WTC11 (cell line): ENCODE results near the gene DOCK8.

ENCODE experiments used
- CTCF ChIP-seq: fragments of 200-600 bp; IDR thresholded peaks from 2 replicates; pipeline ENCODE4 v1.8.0; 2022; ENCODE audit warnings: antibody characterized with exemption
- EMX1 ChIP-seq: fragments of 250-450 bp; sonication (Bioruptor Pico); IDR thresholded peaks from 2 replicates; pipeline ENCODE4 v1.8.0; 2021; ENCODE audit warnings: mild to moderate bottlenecking
- ETV6 ChIP-seq: sonication (generic); formaldehyde crosslinking; IDR thresholded peaks from 2 replicates; pipeline ENCODE4 v1.8.1; 2022; ENCODE audit warnings: mild to moderate bottlenecking, missing genetic modification reagents
- FOXJ3 ChIP-seq: sonication (generic); formaldehyde crosslinking; IDR thresholded peaks from 2 replicates; pipeline ENCODE4 v1.9.0; 2021; ENCODE audit warnings: missing genetic modification reagents, mild to moderate bottlenecking, borderline replicate concordance
- FOXP4 ChIP-seq: sonication (generic); formaldehyde crosslinking; IDR thresholded peaks from 2 replicates; pipeline ENCODE4 v1.8.0; 2022; ENCODE audit warnings: mild to moderate bottlenecking, missing genetic modification reagents
- MXD4 ChIP-seq: fragments of 250-450 bp; sonication (Bioruptor Pico); IDR thresholded peaks from 2 replicates; pipeline ENCODE4 v1.8.0; 2021; ENCODE audit warnings: mild to moderate bottlenecking, moderate library complexity, borderline replicate concordance
- NR1H2 ChIP-seq: sonication (generic); formaldehyde crosslinking; IDR thresholded peaks from 2 replicates; pipeline ENCODE4 v1.9.0; 2021; ENCODE audit warnings: mild to moderate bottlenecking, moderate library complexity, missing genetic modification reagents
- STAT6 ChIP-seq: sonication (generic); formaldehyde crosslinking; conservative IDR thresholded peaks from 2 replicates; pipeline ENCODE4 v1.8.1; 2023; ENCODE audit warnings: mild to moderate bottlenecking, low read depth, missing genetic modification reagents, moderate library complexity
- TEAD4 ChIP-seq: sonication (generic); formaldehyde crosslinking; IDR thresholded peaks from 2 replicates; pipeline ENCODE4 v1.8.0; 2022; ENCODE audit warnings: mild to moderate bottlenecking, missing genetic modification reagents
- TF ChIP-seq, protein P1 (sequence below): sonication (generic); formaldehyde crosslinking; conservative IDR thresholded peaks from 2 replicates; pipeline ENCODE4 v1.8.1; 2022; ENCODE audit warnings: mild to moderate bottlenecking, missing genetic modification reagents
- TF ChIP-seq, protein P2 (sequence below): sonication (generic); formaldehyde crosslinking; IDR thresholded peaks from 2 replicates; pipeline ENCODE4 v1.8.0; 2023; ENCODE audit warnings: mild to moderate bottlenecking, missing genetic modification reagents
- TF ChIP-seq, protein P3 (sequence below): sonication (generic); formaldehyde crosslinking; IDR thresholded peaks from 2 replicates; pipeline ENCODE4 v1.8.0; 2022; ENCODE audit warnings: mild to moderate bottlenecking, missing genetic modification reagents
- TF ChIP-seq, protein P4 (sequence below): sonication (generic); formaldehyde crosslinking; IDR thresholded peaks from 2 replicates; pipeline ENCODE4 v1.8.1; 2022; ENCODE audit warnings: mild to moderate bottlenecking, missing genetic modification reagents, moderate library complexity, borderline replicate concordance

- TF ChIP-seq TEAD4, result no peak
- TF ChIP-seq, protein P1, sequence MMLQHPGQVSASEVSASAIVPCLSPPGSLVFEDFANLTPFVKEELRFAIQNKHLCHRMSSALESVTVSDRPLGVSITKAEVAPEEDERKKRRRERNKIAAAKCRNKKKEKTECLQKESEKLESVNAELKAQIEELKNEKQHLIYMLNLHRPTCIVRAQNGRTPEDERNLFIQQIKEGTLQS (CRISPR knock-in tag), result no peak
- TF ChIP-seq, protein P2, sequence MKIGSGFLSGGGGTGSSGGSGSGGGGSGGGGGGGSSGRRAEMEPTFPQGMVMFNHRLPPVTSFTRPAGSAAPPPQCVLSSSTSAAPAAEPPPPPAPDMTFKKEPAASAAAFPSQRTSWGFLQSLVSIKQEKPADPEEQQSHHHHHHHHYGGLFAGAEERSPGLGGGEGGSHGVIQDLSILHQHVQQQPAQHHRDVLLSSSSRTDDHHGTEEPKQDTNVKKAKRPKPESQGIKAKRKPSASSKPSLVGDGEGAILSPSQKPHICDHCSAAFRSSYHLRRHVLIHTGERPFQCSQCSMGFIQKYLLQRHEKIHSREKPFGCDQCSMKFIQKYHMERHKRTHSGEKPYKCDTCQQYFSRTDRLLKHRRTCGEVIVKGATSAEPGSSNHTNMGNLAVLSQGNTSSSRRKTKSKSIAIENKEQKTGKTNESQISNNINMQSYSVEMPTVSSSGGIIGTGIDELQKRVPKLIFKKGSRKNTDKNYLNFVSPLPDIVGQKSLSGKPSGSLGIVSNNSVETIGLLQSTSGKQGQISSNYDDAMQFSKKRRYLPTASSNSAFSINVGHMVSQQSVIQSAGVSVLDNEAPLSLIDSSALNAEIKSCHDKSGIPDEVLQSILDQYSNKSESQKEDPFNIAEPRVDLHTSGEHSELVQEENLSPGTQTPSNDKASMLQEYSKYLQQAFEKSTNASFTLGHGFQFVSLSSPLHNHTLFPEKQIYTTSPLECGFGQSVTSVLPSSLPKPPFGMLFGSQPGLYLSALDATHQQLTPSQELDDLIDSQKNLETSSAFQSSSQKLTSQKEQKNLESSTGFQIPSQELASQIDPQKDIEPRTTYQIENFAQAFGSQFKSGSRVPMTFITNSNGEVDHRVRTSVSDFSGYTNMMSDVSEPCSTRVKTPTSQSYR (CRISPR knock-in tag), result no peak
- no peak for TF ChIP-seq ETV6 (CRISPR knock-in tag)
- TF ChIP-seq CTCF, result no peak
- TF ChIP-seq FOXP4, result no peak
- TF ChIP-seq NR1H2 (CRISPR knock-in tag), result no peak
- TF ChIP-seq FOXJ3 (CRISPR knock-in tag), result no peak
- no peak for TF ChIP-seq EMX1 (CRISPR knock-in tag)
- TF ChIP-seq STAT6 (CRISPR knock-in tag), result no peak
- TF ChIP-seq, protein P3, sequence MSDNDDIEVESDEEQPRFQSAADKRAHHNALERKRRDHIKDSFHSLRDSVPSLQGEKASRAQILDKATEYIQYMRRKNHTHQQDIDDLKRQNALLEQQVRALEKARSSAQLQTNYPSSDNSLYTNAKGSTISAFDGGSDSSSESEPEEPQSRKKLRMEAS, result no peak
- TF ChIP-seq MXD4 (CRISPR knock-in tag), result no peak
- TF ChIP-seq, protein P4, sequence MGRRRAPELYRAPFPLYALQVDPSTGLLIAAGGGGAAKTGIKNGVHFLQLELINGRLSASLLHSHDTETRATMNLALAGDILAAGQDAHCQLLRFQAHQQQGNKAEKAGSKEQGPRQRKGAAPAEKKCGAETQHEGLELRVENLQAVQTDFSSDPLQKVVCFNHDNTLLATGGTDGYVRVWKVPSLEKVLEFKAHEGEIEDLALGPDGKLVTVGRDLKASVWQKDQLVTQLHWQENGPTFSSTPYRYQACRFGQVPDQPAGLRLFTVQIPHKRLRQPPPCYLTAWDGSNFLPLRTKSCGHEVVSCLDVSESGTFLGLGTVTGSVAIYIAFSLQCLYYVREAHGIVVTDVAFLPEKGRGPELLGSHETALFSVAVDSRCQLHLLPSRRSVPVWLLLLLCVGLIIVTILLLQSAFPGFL (CRISPR knock-in tag), result no peak
Measured at GRCh38 chr9:270657-271237, 56.1 kb downstream of the DOCK8 start.
